GM12892 (cell line): Measurements from ENCODE around the gene HSPA12B.

Experiments
- DNase-seq: peaks from one replicate; pipeline ENCODE4 v3.0.0; 2011; ENCODE audit not compliant: insufficient read length
- FAIRE-seq: peaks from 2 replicates; lab custom pipeline; 2011; peaks lifted over from hg19 to GRCh38; lab: Jason Lieb, UNC
- POLR2A ChIP-seq: IDR thresholded peaks from 2 replicates; pipeline ENCODE4 v1.6.1; 2011; ENCODE audit warnings: low read depth, low read length, control low read depth
- POLR2AphosphoS5 ChIP-seq: IDR thresholded peaks from 2 replicates; pipeline ENCODE4 v1.6.1; 2011; ENCODE audit warnings: low read depth, low read length, control low read depth
- TAF1 ChIP-seq: IDR thresholded peaks from 2 replicates; pipeline ENCODE4 v1.6.1; 2011; ENCODE audit warnings: low read depth, mild to moderate bottlenecking, control low read depth, low read length, borderline replicate concordance

Gene HSPA12B

DNA sequence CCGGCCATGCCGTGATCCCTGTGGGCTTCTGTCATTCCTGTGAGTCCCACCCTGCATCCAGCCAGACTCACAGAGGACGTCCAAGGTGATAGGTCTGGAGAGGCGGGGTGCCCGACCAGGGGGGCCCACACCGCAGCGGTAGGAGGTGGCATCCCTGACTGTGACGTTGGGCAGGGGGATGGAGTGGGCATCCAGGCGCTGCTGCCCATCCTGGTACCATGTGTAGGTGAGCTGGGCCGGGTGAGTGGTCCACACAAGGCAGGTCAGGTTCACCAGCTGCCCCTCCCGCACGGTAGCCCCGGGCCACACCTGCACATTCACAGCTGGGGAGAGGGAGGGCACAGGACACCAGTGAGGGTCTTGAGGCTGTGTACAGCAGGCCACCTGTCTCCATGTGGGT, 39.1 kb upstream of the HSPA12B start:
- TF ChIP-seq POLR2A, result no peak
- no peak for TF ChIP-seq TAF1
- no peak for TF ChIP-seq POLR2AphosphoS5
- FAIRE-seq, result no peak

DNA sequence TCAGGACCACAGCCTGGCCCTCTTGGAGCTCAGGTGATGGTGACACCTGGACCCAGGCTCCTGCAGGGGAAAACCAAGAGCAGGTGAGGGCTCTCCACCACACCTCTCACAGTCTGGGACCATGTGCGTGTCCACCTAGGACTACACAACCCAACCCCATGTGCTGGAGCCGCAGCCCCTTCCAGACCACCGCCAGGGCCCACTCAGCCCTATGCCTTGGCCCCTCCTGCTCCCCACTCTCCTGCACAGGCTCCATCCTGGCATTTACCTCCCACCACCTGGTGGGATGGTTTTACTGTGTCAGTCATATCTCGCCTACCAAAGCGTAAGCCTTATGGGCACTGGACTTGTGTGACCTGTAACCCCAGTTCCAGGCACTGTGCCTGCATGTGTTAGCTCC, 37.6 kb upstream of the HSPA12B start:
- TF ChIP-seq POLR2AphosphoS5 (no peak), TAF1 (no peak), POLR2A (no peak)

More for the DNA sequence above, 39.1 kb upstream of the HSPA12B start:
- DNase-seq, result no peak

DNA sequence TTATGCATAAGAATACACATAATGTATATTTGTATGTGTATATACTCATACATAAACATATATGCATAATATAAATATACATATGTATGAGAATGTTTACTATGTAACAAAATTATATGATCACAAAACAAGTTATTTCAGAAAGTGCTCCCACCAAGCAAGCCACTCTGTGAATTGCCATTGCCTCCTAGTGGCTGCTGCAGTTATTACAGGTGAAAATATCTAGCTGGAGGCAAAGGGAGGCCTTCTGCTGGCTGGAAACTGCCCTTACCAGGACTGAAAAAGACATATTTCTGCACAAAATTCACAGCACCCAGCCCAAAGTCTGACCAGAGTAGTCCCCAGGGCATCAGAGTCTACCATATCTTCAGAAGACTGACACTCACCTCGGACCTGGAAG, 36.3 kb upstream of the HSPA12B start:
- DNase-seq (no peak), FAIRE-seq (no peak)
- TF ChIP-seq POLR2A, result no peak
- TF ChIP-seq POLR2AphosphoS5, result no peak
- no peak for TF ChIP-seq TAF1

More for the DNA sequence above, 37.6 kb upstream of the HSPA12B start:
- no peak for DNase-seq
- no peak for FAIRE-seq

DNA sequence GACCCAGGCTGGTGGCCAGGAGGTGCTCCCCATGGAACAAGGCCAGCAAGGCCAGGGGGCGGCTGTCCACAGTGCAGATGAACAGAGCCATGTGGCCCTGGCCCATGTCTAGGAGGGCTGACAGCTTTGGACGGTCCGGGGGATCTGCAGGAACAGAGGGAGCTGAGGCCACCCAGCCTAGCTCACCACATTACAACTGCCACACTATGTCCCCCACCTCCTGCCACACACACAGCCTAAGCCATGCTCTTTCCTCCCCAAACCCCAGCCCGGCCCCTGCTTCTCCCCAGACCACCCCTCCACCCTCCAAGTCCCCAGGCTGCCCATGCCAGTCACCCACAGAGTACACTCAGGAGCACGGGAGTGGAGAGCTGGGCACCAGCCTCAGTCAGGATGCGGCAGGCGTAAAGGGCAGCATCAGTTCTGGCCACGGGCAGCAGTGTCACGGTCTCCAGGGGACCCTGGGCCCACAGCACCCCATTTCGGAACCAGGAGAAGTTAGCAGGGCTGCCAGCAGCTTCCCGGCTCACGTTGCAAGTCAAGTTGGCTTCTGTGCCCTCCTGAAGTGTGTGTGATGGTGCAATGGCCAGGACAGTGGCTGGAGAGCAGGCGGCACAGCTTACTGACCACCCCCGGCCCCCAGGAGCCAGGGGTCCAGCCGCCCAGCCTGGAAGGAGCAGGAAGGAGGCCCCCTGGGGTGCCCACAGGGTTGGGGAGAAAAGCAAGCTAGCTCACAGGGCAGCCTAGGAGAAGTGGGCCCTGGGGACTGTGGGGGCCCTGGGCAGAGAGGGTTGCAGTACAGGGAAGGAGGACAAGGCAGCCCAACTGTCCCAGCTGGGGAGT, 35.5 kb upstream of the HSPA12B start:
- no peak for FAIRE-seq

DNA sequence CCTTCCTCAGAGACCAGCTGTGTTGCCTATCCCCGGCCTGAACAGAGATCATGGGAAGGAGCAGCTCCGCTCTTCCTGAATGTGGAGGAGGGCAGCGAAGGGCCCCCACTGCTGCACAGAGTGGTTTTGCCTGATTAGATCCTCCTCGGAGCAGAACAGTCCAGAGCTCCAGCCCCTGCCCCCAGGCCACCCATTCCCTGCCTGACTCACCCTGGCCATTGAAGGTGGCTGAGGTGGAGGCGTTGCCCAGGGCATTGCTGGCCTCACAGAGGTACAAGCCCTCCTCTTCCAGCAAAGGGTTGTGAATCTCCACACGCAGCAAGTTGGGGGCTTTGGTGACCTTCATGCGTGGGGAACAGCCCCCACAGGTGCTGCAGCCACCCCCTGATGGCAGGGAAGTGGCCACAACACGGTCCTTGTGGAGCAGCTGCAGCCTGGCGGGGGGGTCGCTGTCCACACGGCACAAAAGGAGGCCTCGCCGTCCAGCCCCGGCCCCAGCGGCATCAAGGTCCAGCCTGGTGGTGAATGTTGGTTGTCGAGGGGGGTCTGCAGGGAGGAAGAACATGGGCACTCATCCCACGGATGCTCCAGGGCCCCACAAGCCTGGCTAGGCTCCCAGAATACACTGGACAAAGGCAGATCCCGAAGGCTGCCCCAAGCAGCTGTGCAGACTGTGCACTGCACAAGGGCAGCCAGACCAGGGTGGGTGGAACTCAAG, 34.7 kb upstream of the HSPA12B start:
- FAIRE-seq (no peak), DNase-seq (no peak)
- TF ChIP-seq TAF1 (no peak), POLR2A (no peak), POLR2AphosphoS5 (no peak)

More for the DNA sequence above, 35.5 kb upstream of the HSPA12B start:
- DNase-seq, result no peak
- TF ChIP-seq POLR2A, result no peak
- TF ChIP-seq TAF1, result no peak
- TF ChIP-seq POLR2AphosphoS5, result no peak

DNA sequence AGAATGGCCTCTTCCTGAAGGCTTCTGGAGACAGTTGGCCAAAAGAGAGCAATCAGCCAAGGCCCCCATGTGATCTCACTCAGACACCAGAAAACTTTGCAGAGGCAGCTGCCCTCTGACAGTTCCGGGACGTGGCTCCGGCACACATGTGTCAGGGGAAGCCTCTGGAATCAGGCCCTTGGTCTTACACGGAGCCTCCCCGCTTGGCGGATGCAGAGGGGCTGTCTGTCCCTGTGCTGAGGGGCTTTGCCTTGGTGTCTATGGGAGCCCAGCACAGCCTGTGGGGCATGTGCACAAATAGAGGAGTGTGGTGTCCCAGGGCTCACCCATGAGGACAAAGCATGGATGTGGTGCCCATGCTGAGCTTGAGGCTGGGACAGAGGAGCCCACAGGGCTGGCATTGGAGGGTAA, 33.9 kb upstream of the HSPA12B start:
- FAIRE-seq (no peak), DNase-seq (no peak)
- TF ChIP-seq POLR2AphosphoS5 (no peak), POLR2A (no peak), TAF1 (no peak)

DNA sequence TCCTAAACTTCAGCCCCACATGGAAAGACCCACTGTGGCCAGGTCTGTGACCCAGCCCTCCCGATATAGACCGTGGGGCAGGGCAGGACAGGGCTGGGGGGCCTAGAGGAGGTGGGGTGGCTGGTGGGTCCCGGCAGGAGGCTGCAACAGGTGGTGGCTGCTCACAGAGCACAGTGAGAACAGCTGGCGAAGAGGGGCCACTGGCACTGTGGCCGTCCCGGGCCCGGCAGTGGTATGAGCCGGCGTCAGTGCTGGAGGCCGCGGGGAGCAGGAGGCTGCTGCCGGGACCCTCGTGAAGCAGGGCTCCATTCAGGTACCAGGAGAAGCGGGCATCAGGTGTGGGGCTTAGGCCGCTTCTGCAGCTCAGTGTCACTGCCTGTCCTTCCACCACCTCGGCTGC, 33.4 kb upstream of the HSPA12B start:
- no peak for FAIRE-seq

DNA sequence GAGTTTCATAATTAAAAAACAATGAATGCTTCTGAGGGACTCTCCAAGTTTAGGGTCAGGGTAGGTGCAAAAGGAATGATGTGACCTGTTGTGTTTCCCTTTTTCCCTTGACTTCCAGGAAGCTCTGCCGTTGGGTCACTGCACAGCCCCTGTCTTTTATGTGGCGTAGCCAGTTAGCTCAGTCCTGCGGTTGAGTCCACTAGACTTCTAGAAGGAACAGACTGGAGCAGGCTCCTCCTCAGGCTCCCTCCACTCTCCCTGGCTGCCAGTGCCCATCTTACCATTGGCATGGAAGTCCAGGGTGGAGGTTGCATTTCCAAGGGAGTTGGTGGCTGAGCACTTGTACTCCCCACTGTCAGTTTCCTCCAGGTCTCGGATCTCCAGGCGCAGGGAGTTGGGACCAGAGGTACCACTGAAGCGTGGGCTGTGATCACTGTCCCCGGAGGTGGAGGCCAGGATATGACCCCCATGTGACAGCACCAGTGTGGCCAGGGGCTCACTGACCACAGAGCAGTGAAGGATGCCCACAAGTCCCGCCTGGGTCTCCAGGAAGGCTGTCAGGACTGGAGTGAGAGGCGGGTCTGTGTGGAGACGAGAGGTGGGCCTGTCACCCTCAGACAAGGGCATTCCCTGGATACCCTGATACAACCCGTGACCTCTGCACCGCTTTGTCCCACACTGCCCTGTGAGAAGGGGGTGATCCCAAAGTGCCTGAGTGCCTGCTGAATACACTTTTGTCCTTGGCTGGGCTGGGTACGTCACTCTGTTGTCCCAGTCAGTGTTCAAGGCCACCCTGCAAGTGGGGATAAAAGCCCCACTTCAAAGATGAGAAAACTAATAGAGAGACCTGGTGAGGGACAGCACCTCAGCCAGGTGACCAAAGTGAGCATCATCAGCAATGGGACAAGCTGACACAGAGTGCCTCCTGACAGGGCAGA, 31.2 kb upstream of the HSPA12B start:
- FAIRE-seq, result no peak

More for the DNA sequence above, 33.4 kb upstream of the HSPA12B start:
- DNase-seq, result no peak
- TF ChIP-seq TAF1 (no peak), POLR2AphosphoS5 (no peak), POLR2A (no peak)

DNA sequence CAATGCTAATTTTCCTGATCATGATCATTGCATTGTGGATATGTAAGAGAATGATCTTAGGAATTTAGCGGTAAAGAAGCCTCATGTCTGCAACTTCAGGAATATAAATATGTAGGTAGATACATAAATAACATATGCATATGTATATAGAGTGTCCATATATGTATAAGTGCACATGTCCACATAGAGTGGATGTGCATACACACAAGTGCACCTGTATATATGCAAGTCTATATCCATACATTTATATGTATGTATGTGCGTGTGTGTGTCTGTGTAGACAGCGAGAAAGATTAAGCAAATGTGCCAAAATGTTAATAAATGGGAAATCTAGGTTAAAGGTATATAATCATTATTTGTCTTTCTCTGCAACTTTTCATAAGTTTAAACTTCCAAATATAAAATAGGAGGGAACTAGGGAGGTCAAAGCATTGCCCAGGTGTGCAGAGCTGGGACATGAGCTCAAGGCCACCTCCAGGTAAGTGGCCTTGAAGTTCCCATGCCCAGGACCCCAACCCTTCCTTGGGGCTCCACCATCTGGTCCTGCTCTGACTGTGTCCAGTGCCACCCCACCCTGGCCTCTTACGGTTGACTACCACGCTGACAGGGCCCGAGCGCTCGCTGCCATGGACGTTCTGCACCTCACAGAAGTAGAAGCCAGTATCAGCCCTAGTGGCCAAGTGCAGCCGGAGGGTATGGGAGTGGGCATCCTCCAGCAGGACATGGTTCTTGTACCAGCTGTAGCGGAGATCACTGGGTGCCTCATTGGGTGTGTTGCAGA, 29.7 kb upstream of the HSPA12B start:
- FAIRE-seq, result no peak
- TF ChIP-seq POLR2AphosphoS5 (no peak), TAF1 (no peak), POLR2A (no peak)
- no peak for DNase-seq

More for the DNA sequence above, 31.2 kb upstream of the HSPA12B start:
- TF ChIP-seq TAF1 (no peak), POLR2AphosphoS5 (no peak), POLR2A (no peak)
- no peak for DNase-seq

DNA sequence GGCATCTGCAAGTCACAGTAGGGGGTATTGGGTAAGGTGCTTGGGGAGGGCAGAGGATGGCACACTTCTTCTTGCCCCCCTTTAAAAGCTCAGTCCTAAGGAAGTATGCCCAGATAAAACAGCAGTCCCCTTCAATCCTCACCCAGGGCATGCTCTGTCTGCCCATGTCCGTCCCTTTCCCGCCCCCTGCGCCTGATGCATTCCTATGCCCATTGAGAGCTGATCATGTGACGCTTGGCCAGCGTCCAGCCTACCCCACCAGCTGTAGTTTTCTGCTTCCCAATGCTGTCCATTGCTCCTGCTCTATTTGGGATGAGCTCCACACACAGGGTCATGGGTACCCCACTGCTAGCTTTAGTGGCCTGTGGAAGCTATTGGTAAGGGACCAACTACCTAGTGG, 28.4 kb upstream of the HSPA12B start:
- no peak for TF ChIP-seq TAF1
- no peak for TF ChIP-seq POLR2A
- no peak for TF ChIP-seq POLR2AphosphoS5
- DNase-seq (no peak), FAIRE-seq (no peak)
